ENCODE results near the gene ANKS3.

GRCh38 chr16:4673387-4674046 is 60.6 kb downstream of the ANKS3 start:
- TF ChIP-seq CTCF (IDR thresholded peaks at IDR 0.05) = no peak
- no peak for TF ChIP-seq EP300 (IDR thresholded peaks at IDR 0.05)
- TF ChIP-seq POLR2AphosphoS5 (IDR thresholded peaks at IDR 0.05) = no peak
